HUES6 (cell line): ENCODE results near the gene SFTA2.
"Not testable (repeated sequence)": the region's sequence is repeated elsewhere in the genome, so short reads cannot be mapped to it uniquely, and the experiment has no call there.

ENCODE experiments used
- H3K27ac ChIP-seq: 2 replicates; pipeline ENCODE4 v1.7.0; 2013; ENCODE audit warnings: low read depth, mild to moderate bottlenecking, low read length, inconsistent platforms
- H3K27me3 ChIP-seq: 2 replicates; pipeline ENCODE4 v1.6.1; 2013; ENCODE audit warnings: low read length; ENCODE audit not compliant: control insufficient read depth, insufficient read depth
- H3K36me3 ChIP-seq: 2 replicates; pipeline ENCODE4 v1.6.1; 2013; ENCODE audit warnings: low read length; ENCODE audit not compliant: control insufficient read depth, insufficient read depth
- H3K4me1 ChIP-seq: 2 replicates; pipeline ENCODE4 v1.6.1; 2013; ENCODE audit warnings: low read length; ENCODE audit not compliant: control insufficient read depth, insufficient read depth
- H3K4me3 ChIP-seq: 2 replicates; pipeline ENCODE4 v1.5.1; 2013; ENCODE audit warnings: low read depth, low read length
- H3K9ac ChIP-seq: one replicate; pipeline ENCODE4 v1.6.1; 2013; ENCODE audit warnings: mild to moderate bottlenecking, low read length
- H3K9me3 ChIP-seq: 2 replicates; pipeline ENCODE4 v1.6.1; 2013; ENCODE audit warnings: low read depth, low read length; ENCODE audit not compliant: control insufficient read depth, insufficient read depth

The SFTA2 gene

GRCh38 chr6:30942338-30943060 is 10.5 kb upstream of the SFTA2 start:
- Histone ChIP-seq H3K36me3 (no peaks in the 10 kb centered on the region), H3K4me3 (peak overlapping the region; percentile 41), H3K9me3 (no peaks in the 10 kb centered on the region), H3K9ac (peak overlapping the region; percentile 23), H3K4me1 (peaks cover 31% of the 10 kb centered on the region), H3K27ac (peak overlapping the region; percentile 22; the same call in 1 of the 2 replicates), H3K27me3 (no peaks in the 10 kb centered on the region)

- H3K27ac ChIP-seq, result no peak within 1 kb of the TSS
- H3K9me3 ChIP-seq, result no peaks in the 10 kb centered on the region
- H3K4me3 ChIP-seq, result no peak within 1 kb of the TSS
- peaks cover 33% of the 10 kb centered on the region for H3K4me1 ChIP-seq
- no peak within 1 kb of the TSS for H3K9ac ChIP-seq
- no peaks in the 10 kb centered on the region for H3K27me3 ChIP-seq
- H3K36me3 ChIP-seq, result no peaks in the 10 kb centered on the region
Observed at GRCh38 chr6:30940361-30940986, 8.5 kb upstream of the SFTA2 start, which contains the start of gene MUCL3. Gene MUCL3, plus strand, starts transcription at chr6:30940973. Its CDS starts 27 bp downstream, at chr6:30941000.

GRCh38 chr6:30939473-30939872 is 7.5 kb upstream of the SFTA2 start:
- H3K27me3 ChIP-seq, result no peaks in the 10 kb centered on the region
- H3K4me1 ChIP-seq, result peaks cover 33% of the 10 kb centered on the region
- H3K36me3 ChIP-seq, result no peaks in the 10 kb centered on the region
- H3K9ac ChIP-seq, result no peak overlapping the region
- no peak overlapping the region for H3K4me3 ChIP-seq
- no peaks in the 10 kb centered on the region for H3K9me3 ChIP-seq
- H3K27ac ChIP-seq, result no peak overlapping the region

- H3K4me1 ChIP-seq, result peaks cover 33% of the 10 kb centered on the region
Observed at GRCh38 chr6:30938730-30939129, 6.8 kb upstream of the SFTA2 start.

GRCh38 chr6:30937265-30937664 is 5.3 kb upstream of the SFTA2 start:
- Histone ChIP-seq H3K4me3 (no peak overlapping the region), H3K9ac (no peak overlapping the region), H3K27ac (no peak overlapping the region), H3K4me1 (peaks cover 24% of the 10 kb centered on the region), H3K9me3 (no peaks in the 10 kb centered on the region), H3K36me3 (no peaks in the 10 kb centered on the region), H3K27me3 (no peaks in the 10 kb centered on the region)

More at GRCh38 chr6:30938730-30939129, 6.8 kb upstream of the SFTA2 start:
- no peak overlapping the region for H3K9ac ChIP-seq
- no peak overlapping the region for H3K27ac ChIP-seq
- no peak overlapping the region for H3K4me3 ChIP-seq
- H3K27me3 ChIP-seq, result no peaks in the 10 kb centered on the region
- no peaks in the 10 kb centered on the region for H3K9me3 ChIP-seq
- H3K36me3 ChIP-seq, result no peaks in the 10 kb centered on the region

GRCh38 chr6:30935018-30935417 is 3.0 kb upstream of the SFTA2 start:
- Histone ChIP-seq H3K9ac (no peak overlapping the region), H3K27me3 (no peaks in the 10 kb centered on the region), H3K4me3 (no peak overlapping the region), H3K4me1 (peaks cover 12% of the 10 kb centered on the region; the same call in 1 of the 2 replicates), H3K9me3 (no peaks in the 10 kb centered on the region), H3K27ac (no peak overlapping the region), H3K36me3 (no peaks in the 10 kb centered on the region)

GRCh38 chr6:30932665-30933365 is 845 bp upstream of the SFTA2 start:
- Histone ChIP-seq H3K4me3 (no peak overlapping the region), H3K4me1 (0 out of 2 replicates have a peak, but pooled peaks cover 6% of the 10 kb centered on the region), H3K9me3 (peaks cover 7% of the 10 kb centered on the region), H3K36me3 (peaks cover 4% of the 10 kb centered on the region; the same call in 1 of the 2 replicates), H3K9ac (no peak overlapping the region), H3K27ac (no peak overlapping the region), H3K27me3 (no peaks in the 10 kb centered on the region)

- Histone ChIP-seq H3K4me3 (no peak overlapping the region), H3K9ac (no peak overlapping the region), H3K36me3 (peaks cover 11% of the 10 kb centered on the region), H3K9me3 (peaks cover 7% of the 10 kb centered on the region), H3K4me1 (0 out of 2 replicates have a peak, but pooled peaks cover 1% of the 10 kb centered on the region), H3K27ac (no peak overlapping the region), H3K27me3 (no peaks in the 10 kb centered on the region)
Observed at GRCh38 chr6:30931272-30931671, 698 bp downstream of the SFTA2 start.

GRCh38 chr6:30930506-30930905 is 1.5 kb downstream of the SFTA2 start:
- Histone ChIP-seq H3K27me3 (no peaks in the 10 kb centered on the region), H3K4me3 (no peak overlapping the region), H3K4me1 (no peaks in the 10 kb centered on the region), H3K9ac (no peak overlapping the region), H3K9me3 (peaks cover 7% of the 10 kb centered on the region), H3K27ac (no peak overlapping the region), H3K36me3 (peaks cover 19% of the 10 kb centered on the region)

- Histone ChIP-seq H3K4me3 (no peak overlapping the region), H3K9me3 (peaks cover 7% of the 10 kb centered on the region), H3K9ac (no peak overlapping the region), H3K27me3 (no peaks in the 10 kb centered on the region), H3K27ac (no peak overlapping the region), H3K36me3 (peaks cover 33% of the 10 kb centered on the region), H3K4me1 (peaks cover under 1% of the 10 kb centered on the region; the same call in 1 of the 2 replicates)
Observed at GRCh38 chr6:30928677-30929076, 3.3 kb downstream of the SFTA2 start.

GRCh38 chr6:30927080-30927479 is 4.9 kb downstream of the SFTA2 start:
- not testable (repeated sequence) for H3K27me3 ChIP-seq, H3K9me3 ChIP-seq, H3K4me3 ChIP-seq, H3K27ac ChIP-seq, H3K9ac ChIP-seq
- Histone ChIP-seq H3K36me3 (peaks cover 49% of the 10 kb centered on the region), H3K4me1 (peaks cover 15% of the 10 kb centered on the region; the same call in 1 of the 2 replicates)
